AG08395 (cell line): Measurements from ENCODE around the gene LAMB4.

Experiments used
- DNase-seq: peaks from one replicate; pipeline ENCODE4 v3.0.0; 2012; ENCODE audit warnings: mixed read lengths, low spot score

The LAMB4 gene

GRCh38 chr7:108143658-108144420, 13.7 kb upstream of the LAMB4 start:
- no peak for DNase-seq

GRCh38 chr7:108142675-108143259, 12.6 kb upstream of the LAMB4 start:
- DNase-seq: no peak

- no peak for DNase-seq
These were observed 12.0 kb upstream of the LAMB4 start for GRCh38 chr7:108142180-108142579.

GRCh38 chr7:108140671-108141070, 10.5 kb upstream of the LAMB4 start:
- no peak for DNase-seq

GRCh38 chr7:108138911-108139310, 8.8 kb upstream of the LAMB4 start:
- DNase-seq: no peak

GRCh38 chr7:108137993-108138392, 7.8 kb upstream of the LAMB4 start:
- no peak for DNase-seq

- DNase-seq: no peak
These were observed 6.9 kb upstream of the LAMB4 start for GRCh38 chr7:108137040-108137439.

GRCh38 chr7:108136191-108136688, 6.1 kb upstream of the LAMB4 start:
- DNase-seq: no peak

- DNase-seq: no peak
These were observed 5.5 kb upstream of the LAMB4 start for GRCh38 chr7:108135446-108136190.

GRCh38 chr7:108134486-108134885, 4.3 kb upstream of the LAMB4 start:
- no peak for DNase-seq

- no peak for DNase-seq
These were observed 2.5 kb upstream of the LAMB4 start for GRCh38 chr7:108132551-108133265.

GRCh38 chr7:108129018-108129965, 869 bp downstream of the LAMB4 start:
- DNase-seq: no peak

- DNase-seq: no peak
These were observed 1.6 kb downstream of the LAMB4 start for GRCh38 chr7:108128514-108128913.

GRCh38 chr7:108127461-108127860, 2.7 kb downstream of the LAMB4 start:
- DNase-seq: no peak

GRCh38 chr7:108124820-108125219, 5.3 kb downstream of the LAMB4 start:
- DNase-seq: peak; percentile 9

- no peak for DNase-seq
These were observed 8.0 kb downstream of the LAMB4 start for GRCh38 chr7:108122181-108122580.

- no peak for DNase-seq
These were observed 9.2 kb downstream of the LAMB4 start for GRCh38 chr7:108120933-108121332.

GRCh38 chr7:108120196-108120595, 10.0 kb downstream of the LAMB4 start:
- no peak for DNase-seq

- no peak for DNase-seq
These were observed 11.2 kb downstream of the LAMB4 start for GRCh38 chr7:108118959-108119358.

GRCh38 chr7:108114117-108114841, 15.9 kb downstream of the LAMB4 start:
- no peak for DNase-seq
